AG08396 (cell line): Measurements from ENCODE around the gene C10orf90.

Experiments used
- DNase-seq: peaks from one replicate; pipeline ENCODE4 v3.0.0; 2012; ENCODE audit warnings: low spot score, mixed read lengths

The C10orf90 gene

GRCh38 chr10:126423732-126424491, 246.6 kb downstream of the C10orf90 start:
- DNase-seq = no peak

GRCh38 chr10:126422567-126422966, 247.9 kb downstream of the C10orf90 start:
- no peak for DNase-seq

- peak; percentile 77 for DNase-seq
Observed at GRCh38 chr10:126421756-126422256, 248.7 kb downstream of the C10orf90 start.

- DNase-seq = no peak
Observed at GRCh38 chr10:126420567-126421300, 249.8 kb downstream of the C10orf90 start.

- DNase-seq = no peak
Observed at GRCh38 chr10:126417220-126417825, 253.2 kb downstream of the C10orf90 start.

GRCh38 chr10:126409821-126410220, 260.7 kb downstream of the C10orf90 start:
- no peak for DNase-seq

- no peak for DNase-seq
Observed at GRCh38 chr10:126408953-126409641, 261.4 kb downstream of the C10orf90 start.

GRCh38 chr10:126407831-126408230, 262.7 kb downstream of the C10orf90 start:
- DNase-seq = no peak

GRCh38 chr10:126405239-126405775, 265.2 kb downstream of the C10orf90 start:
- DNase-seq = no peak

GRCh38 chr10:126402721-126403695, 267.5 kb downstream of the C10orf90 start:
- no peak for DNase-seq

GRCh38 chr10:126400641-126401040, 269.9 kb downstream of the C10orf90 start:
- DNase-seq = no peak

- no peak for DNase-seq
Observed at GRCh38 chr10:126398924-126399323, 271.6 kb downstream of the C10orf90 start.

GRCh38 chr10:126398383-126398743, 272.1 kb downstream of the C10orf90 start:
- no peak for DNase-seq

- peak; percentile 87 for DNase-seq
Observed at GRCh38 chr10:126397640-126398382, 272.7 kb downstream of the C10orf90 start.

GRCh38 chr10:126397156-126397555, 273.3 kb downstream of the C10orf90 start:
- DNase-seq = no peak

- no peak for DNase-seq
Observed at GRCh38 chr10:126394948-126395347, 275.5 kb downstream of the C10orf90 start.

- DNase-seq = no peak
Observed at GRCh38 chr10:126393076-126393475, 277.4 kb downstream of the C10orf90 start.

GRCh38 chr10:126392469-126392868, 278.0 kb downstream of the C10orf90 start:
- DNase-seq = no peak

- no peak for DNase-seq
Observed at GRCh38 chr10:126392068-126392467, 278.4 kb downstream of the C10orf90 start.
